ENCODE data around the gene RPS6KB2. TPM values are rescaled to one million over a fixed set of nuclear protein-coding genes. Genes with fewer than 3 reads are reported as not detected.

The RPS6KB2 gene
- total RNA-seq = 34.9 and 44.9 TPM in 2 replicates

GRCh38 chr11:67428052-67429001, at the start of gene RPS6KB2:
RPS6KB2 (plus strand) TSS chr11:67428494; CDS start chr11:67428546, 52 bp downstream.
- peak; percentile 99 for DNase-seq

- DNase-seq = no peak
These were observed 49.8 kb upstream of the RPS6KB2 start for GRCh38 chr11:67378544-67378943.

GRCh38 chr11:67379061-67380058, 48.9 kb upstream of the RPS6KB2 start:
- DNase-seq = no peak

GRCh38 chr11:67381244-67381972, 46.9 kb upstream of the RPS6KB2 start:
- no peak for DNase-seq

- DNase-seq = peak; percentile 88
These were observed 45.8 kb upstream of the RPS6KB2 start for GRCh38 chr11:67382276-67383136.

GRCh38 chr11:67384851-67385366, 43.4 kb upstream of the RPS6KB2 start:
- peak; percentile 61 for DNase-seq

GRCh38 chr11:67387069-67387468, 41.2 kb upstream of the RPS6KB2 start:
- no peak for DNase-seq

- DNase-seq = no peak
These were observed 40.8 kb upstream of the RPS6KB2 start for GRCh38 chr11:67387518-67387917.

- peak; percentile 69 for DNase-seq
These were observed 38.8 kb upstream of the RPS6KB2 start for GRCh38 chr11:67389477-67389876.

- DNase-seq = no peak
These were observed 37.4 kb upstream of the RPS6KB2 start for GRCh38 chr11:67390947-67391303.

- peak; percentile 97 for DNase-seq
These were observed 36.8 kb upstream of the RPS6KB2 start, which contains the start of gene RAD9A for GRCh38 chr11:67391304-67392182. RAD9A (plus strand) TSS chr11:67391986; CDS start chr11:67392045, 59 bp downstream.

- peak; percentile 35 for DNase-seq
These were observed 36.0 kb upstream of the RPS6KB2 start for GRCh38 chr11:67392183-67392715.

GRCh38 chr11:67393437-67393836, 34.9 kb upstream of the RPS6KB2 start:
- no peak for DNase-seq

GRCh38 chr11:67393990-67394389, 34.3 kb upstream of the RPS6KB2 start:
- no peak for DNase-seq

- no peak for DNase-seq
These were observed 32.6 kb upstream of the RPS6KB2 start for GRCh38 chr11:67395555-67396258.

GRCh38 chr11:67396259-67396581, 32.1 kb upstream of the RPS6KB2 start:
- no peak for DNase-seq

- no peak for DNase-seq
These were observed 31.5 kb upstream of the RPS6KB2 start for GRCh38 chr11:67396587-67397389.

- DNase-seq = no peak
These were observed 30.8 kb upstream of the RPS6KB2 start for GRCh38 chr11:67397536-67397935.
